Calu3 (cell line): ENCODE results near the gene COPG2. TPM values are rescaled to one million over a fixed set of nuclear protein-coding genes. Genes with fewer than 3 reads are reported as not detected.

Experiments
- BruUV-seq: library from RNA; stranded (reverse); fragments of 400-500 nt; replicated peaks from 2 replicates; lab custom pipeline; 2021; lab: Mats Ljungman, UMichigan
- CTCF ChIA-PET: fragments of 300-600 bp; sonication (Branson Sonifier 250); formaldehyde crosslinking; loops from one replicate; lab custom pipeline; 2022; ENCODE audit warnings: antibody characterized with exemption; lab: Charles Lee
- DNase-seq: peaks from one replicate; pipeline ENCODE4 v3.0.0; 2022
- H3K27ac Mint-ChIP-seq: one replicate; pipeline ENCODE4 v1.8.0; 2022; ENCODE audit warnings: mixed read lengths; ENCODE audit not compliant: unreplicated experiment
- H3K27me3 Mint-ChIP-seq: one replicate; pipeline ENCODE4 v1.8.0; 2022; ENCODE audit warnings: mixed read lengths; ENCODE audit not compliant: unreplicated experiment
- H3K36me3 Mint-ChIP-seq: one replicate; pipeline ENCODE4 v1.8.0; 2022; ENCODE audit warnings: mild to moderate bottlenecking, moderate library complexity, mixed read lengths; ENCODE audit not compliant: insufficient read depth, unreplicated experiment
- H3K4me1 Mint-ChIP-seq: one replicate; pipeline ENCODE4 v1.8.0; 2022; ENCODE audit warnings: mild to moderate bottlenecking, low read depth, mixed read lengths; ENCODE audit not compliant: unreplicated experiment
- H3K4me3 Mint-ChIP-seq: one replicate; pipeline ENCODE4 v1.8.0; 2022; ENCODE audit warnings: mild to moderate bottlenecking, low read depth, moderate library complexity, mixed read lengths; ENCODE audit not compliant: unreplicated experiment
- H3K9me3 Mint-ChIP-seq: one replicate; pipeline ENCODE4 v1.8.0; 2022; ENCODE audit warnings: low read depth, mixed read lengths; ENCODE audit not compliant: unreplicated experiment
- intact Hi-C: fragments of 100-400 bp; cut with micrococcal nuclease; formaldehyde crosslinking; loops from one replicate; pipeline ENCODE4 v1.10.0; 2022; ENCODE audit not compliant: unreplicated experiment
- total RNA-seq: library from RNA; stranded (reverse); gene quantifications from 2 replicates; pipeline ENCODE4 v1.2.3, GENCODE V29; 2022
- TF ChIP-seq, protein P1 (sequence below): fragments of 200-600 bp; IDR thresholded peaks from one replicate; pipeline ENCODE4 v1.8.0; 2022; ENCODE audit warnings: antibody characterized with exemption; ENCODE audit not compliant: unreplicated experiment

The COPG2 gene
- total RNA-seq, 1 experiment from 2014 or later = 18.2 TPM

DNA sequence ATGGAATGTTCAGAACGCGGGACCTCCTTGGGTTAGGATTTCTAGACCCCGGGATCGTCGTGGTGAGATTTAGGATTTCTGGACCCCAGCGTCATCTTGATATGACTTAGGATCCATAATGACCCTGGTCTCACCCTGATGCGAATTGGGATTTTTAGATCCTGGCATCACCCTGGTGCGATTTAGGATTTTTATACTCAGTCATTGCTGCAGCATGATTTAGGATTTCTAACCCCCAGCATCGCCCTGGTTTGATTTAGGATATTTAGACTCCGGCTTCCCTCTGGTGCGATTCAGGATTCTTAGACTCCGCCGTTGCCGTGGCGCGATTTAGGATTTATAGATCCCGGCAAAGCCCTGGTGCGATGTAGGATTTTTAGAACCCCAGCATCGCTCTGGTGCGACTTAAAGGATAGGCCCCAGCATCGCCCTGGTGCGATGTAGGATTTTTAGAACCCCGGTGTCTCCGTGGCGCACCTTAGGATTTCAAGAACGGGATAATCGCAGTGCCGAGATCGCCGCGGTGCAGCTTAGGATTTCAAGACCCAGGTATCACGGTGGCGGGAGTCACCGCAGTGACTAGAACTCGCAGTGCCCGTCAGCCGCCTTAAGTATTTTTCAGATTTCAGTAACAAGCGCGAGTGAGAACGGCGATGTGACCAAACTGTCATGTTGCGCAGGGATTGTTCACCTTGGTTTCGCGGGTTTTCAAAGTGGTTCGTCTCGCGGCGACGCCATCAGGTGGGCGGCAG is 175.8 kb downstream of the COPG2 start:
- intact Hi-C loops = no loop called here
- CTCF ChIA-PET = no interaction called here
- no TSS peak for BruUV-seq
- H3K27me3 Mint-ChIP-seq = no peaks in the 10 kb centered on the region
- peaks cover 11% of the 10 kb centered on the region for H3K36me3 Mint-ChIP-seq
- no peak for DNase-seq
- H3K27ac Mint-ChIP-seq = no peak overlapping the region
- H3K9me3 Mint-ChIP-seq = no peaks in the 10 kb centered on the region
- peaks cover 24% of the 10 kb centered on the region for H3K4me1 Mint-ChIP-seq
- TF ChIP-seq, protein P1, sequence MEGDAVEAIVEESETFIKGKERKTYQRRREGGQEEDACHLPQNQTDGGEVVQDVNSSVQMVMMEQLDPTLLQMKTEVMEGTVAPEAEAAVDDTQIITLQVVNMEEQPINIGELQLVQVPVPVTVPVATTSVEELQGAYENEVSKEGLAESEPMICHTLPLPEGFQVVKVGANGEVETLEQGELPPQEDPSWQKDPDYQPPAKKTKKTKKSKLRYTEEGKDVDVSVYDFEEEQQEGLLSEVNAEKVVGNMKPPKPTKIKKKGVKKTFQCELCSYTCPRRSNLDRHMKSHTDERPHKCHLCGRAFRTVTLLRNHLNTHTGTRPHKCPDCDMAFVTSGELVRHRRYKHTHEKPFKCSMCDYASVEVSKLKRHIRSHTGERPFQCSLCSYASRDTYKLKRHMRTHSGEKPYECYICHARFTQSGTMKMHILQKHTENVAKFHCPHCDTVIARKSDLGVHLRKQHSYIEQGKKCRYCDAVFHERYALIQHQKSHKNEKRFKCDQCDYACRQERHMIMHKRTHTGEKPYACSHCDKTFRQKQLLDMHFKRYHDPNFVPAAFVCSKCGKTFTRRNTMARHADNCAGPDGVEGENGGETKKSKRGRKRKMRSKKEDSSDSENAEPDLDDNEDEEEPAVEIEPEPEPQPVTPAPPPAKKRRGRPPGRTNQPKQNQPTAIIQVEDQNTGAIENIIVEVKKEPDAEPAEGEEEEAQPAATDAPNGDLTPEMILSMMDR = no peak
- H3K4me3 Mint-ChIP-seq = peak overlapping the region; percentile 69

- TF ChIP-seq, protein P1 = no peak
- no TSS peak for BruUV-seq
- Mint-ChIP-seq H3K27ac (no peak within 1 kb of the TSS), H3K4me1 (peaks cover 29% of the 10 kb centered on the region), H3K36me3 (peaks cover 14% of the 10 kb centered on the region), H3K9me3 (no peaks in the 10 kb centered on the region), H3K27me3 (no peaks in the 10 kb centered on the region), H3K4me3 (peak within 1 kb of the TSS; percentile 69)
- no peak for DNase-seq
- CTCF ChIA-PET = no interaction called here
- intact Hi-C loops = no loop called here
These were observed 176.6 kb downstream of the COPG2 start, which contains the start of gene MEST for GRCh38 chr7:130491841-130492522. TSS of gene MEST (plus strand) at chr7:130492085. CDS start at chr7:130492314, 229 bp downstream.

DNA sequence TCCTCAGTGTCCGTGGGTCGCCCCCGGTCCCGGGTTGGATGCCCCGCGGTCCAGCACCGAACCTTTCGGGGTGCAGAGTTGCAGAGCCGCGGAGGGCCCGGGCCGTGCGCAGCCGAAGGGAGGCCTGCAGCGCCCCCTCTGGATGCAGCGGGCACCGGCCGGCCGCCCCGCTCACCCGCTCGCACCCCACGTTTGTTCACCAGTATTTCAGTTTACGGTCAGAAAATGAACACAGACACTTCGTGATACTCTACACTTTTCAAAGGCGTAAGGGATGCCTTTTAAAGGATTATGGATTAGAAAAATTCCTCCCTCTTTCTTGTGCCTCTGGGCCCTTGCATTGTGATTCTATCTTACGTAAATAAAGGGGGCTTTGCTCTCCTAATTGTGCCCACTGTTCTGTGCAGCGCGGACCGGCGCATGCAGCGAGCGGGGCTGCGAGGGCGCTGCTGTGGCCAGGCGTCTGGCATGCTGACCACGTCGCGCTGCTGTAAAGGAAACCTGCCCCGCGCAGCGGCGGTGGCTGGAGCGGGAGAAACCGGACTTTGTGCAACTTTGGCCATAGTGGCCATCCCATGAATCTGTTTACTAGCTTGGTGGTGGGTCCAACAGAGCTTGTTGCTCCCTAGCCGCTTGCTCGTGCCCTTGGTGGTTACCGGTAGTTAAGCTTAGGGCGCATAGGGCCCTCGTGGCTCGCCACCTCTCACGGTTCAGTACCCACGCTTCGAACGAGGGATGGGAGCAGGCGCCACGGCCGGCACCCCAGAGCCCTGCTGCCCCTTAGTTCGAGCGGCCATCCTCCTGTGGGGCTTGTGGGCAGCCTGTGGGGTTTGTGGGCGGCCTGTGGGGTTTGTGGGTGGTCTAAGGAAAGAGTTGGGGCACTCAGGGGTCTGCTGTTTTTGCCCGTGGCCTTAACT is 177.4 kb downstream of the COPG2 start:
- BruUV-seq = no TSS peak
- no peak for DNase-seq
- Mint-ChIP-seq H3K4me1 (peaks cover 35% of the 10 kb centered on the region), H3K27me3 (no peaks in the 10 kb centered on the region), H3K36me3 (peaks cover 22% of the 10 kb centered on the region), H3K9me3 (no peaks in the 10 kb centered on the region), H3K4me3 (peak overlapping the region; percentile 69), H3K27ac (no peak overlapping the region)
- TF ChIP-seq, protein P1 = peak; percentile 21
- CTCF ChIA-PET = no interaction called here
- intact Hi-C loops = no loop called here

GRCh38 chr7:130490311-130490791 is 178.2 kb downstream of the COPG2 start:
- Mint-ChIP-seq H3K36me3 (peaks cover 30% of the 10 kb centered on the region), H3K27me3 (no peaks in the 10 kb centered on the region), H3K4me1 (peaks cover 40% of the 10 kb centered on the region), H3K27ac (no peak overlapping the region), H3K4me3 (no peak overlapping the region), H3K9me3 (no peaks in the 10 kb centered on the region)
- CTCF ChIA-PET = no interaction called here
- no TSS peak for BruUV-seq
- TF ChIP-seq, protein P1 = no peak
- DNase-seq = no peak
- intact Hi-C loops = no loop called here
